Esophagus squamous epithelium (tissue), 5 donors: Measurements from ENCODE around the gene SURF1. TPM values are rescaled to one million over a fixed set of nuclear protein-coding genes. Genes with fewer than 3 reads are reported as not detected.

Experiments used
- DNase-seq: peaks from one replicate; lab custom pipeline; 2025; lab: John Stamatoyannopoulos, UW
- H3K27ac ChIP-seq, 4 donors: fragments of 200-600 bp; sonication (generic); one replicate each; pipeline ENCODE4 v1.5.1; 2016 to 2019; ENCODE audit warnings: mild to moderate bottlenecking in 1 of 4
- H3K27me3 ChIP-seq, 4 donors: fragments of 200-600 bp; sonication (generic); 1 replicate in 3 of 4; 2 replicates in 1 of 4; pipeline versions ENCODE4 v1.5.1 to v1.6.0; 2017 to 2021; ENCODE audit warnings: antibody characterized with exemption in 1 of 4
- H3K36me3 ChIP-seq, 3 donors: fragments of 200-600 bp; sonication (generic); one replicate each; pipeline ENCODE4 v1.5.1; 2016 to 2019
- H3K4me1 ChIP-seq, 3 donors: fragments of 200-600 bp; sonication (generic); one replicate each; pipeline ENCODE4 v1.5.1; 2017 to 2019
- H3K4me3 ChIP-seq, 4 donors: fragments of 200-600 bp; sonication (generic); 1 replicate in 3 of 4; 2 replicates in 1 of 4; pipeline ENCODE4 v1.5.1; 2016 to 2019; ENCODE audit warnings: mild to moderate bottlenecking in 2 of 4, moderate library complexity in 1 of 4
- H3K9me3 ChIP-seq, 3 donors: fragments of 200-600 bp; sonication (generic); one replicate each; pipeline ENCODE4 v1.5.1; 2016 to 2019
- POLR2A ChIP-seq, 4 donors: fragments of 450-650 bp; IDR thresholded peaks; one replicate each; pipeline ENCODE4 v1.6.1; 2017; ENCODE audit warnings: antibody characterized with exemption in 4 of 4, mild to moderate bottlenecking in 4 of 4, moderate library complexity in 3 of 4
- WGBS, 2 donors: methylation state at CpG; one replicate each; pipeline ENCODE4 v1.1.5; 2018; 5-methylcytosine and 5-hydroxymethylcytosine counted together
- intact Hi-C: fragments of 100-400 bp; cut with DNase I; formaldehyde crosslinking; loops from one replicate; pipeline ENCODE4 v1.15.0; 2022
- total RNA-seq, 4 donors: library from RNA; depleted of rRNA; stranded (reverse); fragments of >200 nt; gene quantifications; one replicate each; pipeline ENCODE4 v1.1.0, GENCODE V29; 2016
- TF ChIP-seq, protein P1 (sequence below), 6 experiments: fragments of 450-650 bp in 4 of 6; fragments of 200-600 bp in 2 of 6; sonication (generic) in 2 of 6; IDR thresholded peaks; one replicate each; pipeline ENCODE4 v1.5.1; 2016 to 2019; ENCODE audit warnings: antibody characterized with exemption in 6 of 6, mild to moderate bottlenecking in 4 of 6, moderate library complexity in 4 of 6
- donor health status: DM: yes; HTN: yes; CAD: no.

The SURF1 gene
- total RNA-seq, 4 donors from 2014 or later: 18.2 to 44.7 (median 32.0) TPM

DNA sequence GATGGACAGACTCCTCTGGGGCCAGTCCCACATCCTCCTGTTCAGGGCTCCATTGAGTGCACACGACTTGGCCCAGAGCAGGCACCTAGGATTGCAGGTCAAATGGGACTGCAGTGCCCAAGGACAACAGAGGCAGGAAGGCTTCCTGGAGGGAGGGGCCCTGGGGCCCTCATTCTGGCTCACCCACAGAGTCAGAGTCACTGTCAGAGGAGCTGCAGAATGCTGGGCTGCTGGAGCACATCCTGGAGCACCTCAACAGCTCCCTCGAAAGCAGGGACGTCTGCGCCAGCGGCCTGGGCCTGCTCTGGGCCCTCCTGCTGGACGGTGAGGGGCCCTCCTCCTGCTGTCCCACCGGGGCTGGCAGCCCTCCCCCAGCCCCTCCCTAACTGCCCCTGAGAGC, 46.4 kb upstream of the SURF1 start:
- no peak overlapping the region for H3K27ac ChIP-seq
- no peak for TF ChIP-seq POLR2A (IDR thresholded peaks at IDR 0.05)
- TF ChIP-seq, protein P1, sequence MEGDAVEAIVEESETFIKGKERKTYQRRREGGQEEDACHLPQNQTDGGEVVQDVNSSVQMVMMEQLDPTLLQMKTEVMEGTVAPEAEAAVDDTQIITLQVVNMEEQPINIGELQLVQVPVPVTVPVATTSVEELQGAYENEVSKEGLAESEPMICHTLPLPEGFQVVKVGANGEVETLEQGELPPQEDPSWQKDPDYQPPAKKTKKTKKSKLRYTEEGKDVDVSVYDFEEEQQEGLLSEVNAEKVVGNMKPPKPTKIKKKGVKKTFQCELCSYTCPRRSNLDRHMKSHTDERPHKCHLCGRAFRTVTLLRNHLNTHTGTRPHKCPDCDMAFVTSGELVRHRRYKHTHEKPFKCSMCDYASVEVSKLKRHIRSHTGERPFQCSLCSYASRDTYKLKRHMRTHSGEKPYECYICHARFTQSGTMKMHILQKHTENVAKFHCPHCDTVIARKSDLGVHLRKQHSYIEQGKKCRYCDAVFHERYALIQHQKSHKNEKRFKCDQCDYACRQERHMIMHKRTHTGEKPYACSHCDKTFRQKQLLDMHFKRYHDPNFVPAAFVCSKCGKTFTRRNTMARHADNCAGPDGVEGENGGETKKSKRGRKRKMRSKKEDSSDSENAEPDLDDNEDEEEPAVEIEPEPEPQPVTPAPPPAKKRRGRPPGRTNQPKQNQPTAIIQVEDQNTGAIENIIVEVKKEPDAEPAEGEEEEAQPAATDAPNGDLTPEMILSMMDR (IDR thresholded peaks at IDR 0.05): no peak
- peaks cover 13 to 60% (median 14%) of the 10 kb centered on the region in 3 donors for H3K36me3 ChIP-seq
- no peak for DNase-seq
- peaks cover 0 to 9% (median 0%) of the 10 kb centered on the region in 3 donors for H3K4me1 ChIP-seq
- no peak overlapping the region for H3K4me3 ChIP-seq
- H3K9me3 ChIP-seq: no peaks in the 10 kb centered on the region
- intact Hi-C loops: no loop called here
- 74 to 80% methylated on average over 1 to 3 of the region's 7 CpGs for WGBS, 2 donors
- H3K27me3 ChIP-seq: peaks cover 0 to 9% (median 0%) of the 10 kb centered on the region in 4 donors

DNA sequence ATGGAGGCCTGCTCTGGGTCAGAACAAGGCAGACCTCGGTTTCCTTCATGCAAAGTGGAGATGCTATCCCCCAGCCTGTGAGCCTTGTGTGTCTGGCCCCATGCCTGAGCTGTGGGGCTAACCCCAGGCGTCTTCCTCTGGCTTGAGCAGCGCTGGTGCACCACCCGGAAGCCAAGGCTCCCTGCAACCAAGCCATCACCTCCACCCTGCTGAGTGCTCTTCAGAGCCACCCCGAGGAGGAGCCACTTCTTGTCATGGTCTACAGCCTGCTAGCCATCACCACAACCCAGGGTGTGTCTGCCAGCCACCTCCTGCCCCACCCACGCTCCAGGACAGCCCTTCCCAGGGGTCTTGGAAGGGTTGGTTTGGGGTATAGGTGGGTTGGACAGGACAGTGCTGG, 45.3 kb upstream of the SURF1 start:
- H3K27ac ChIP-seq: no peak overlapping the region
- H3K9me3 ChIP-seq: no peaks in the 10 kb centered on the region
- no peak for TF ChIP-seq POLR2A (IDR thresholded peaks at IDR 0.05)
- TF ChIP-seq, protein P1 (IDR thresholded peaks at IDR 0.05): no peak
- WGBS, 2 donors: 71 to 100% methylated on average over 1 to 3 of the region's 6 CpGs
- H3K4me1 ChIP-seq: peaks cover 0 to 9% (median 0%) of the 10 kb centered on the region in 3 donors
- intact Hi-C loops: no loop called here
- no peak overlapping the region for H3K4me3 ChIP-seq
- H3K36me3 ChIP-seq: peaks cover 9 to 49% (median 11%) of the 10 kb centered on the region in 3 donors
- DNase-seq: no peak
- H3K27me3 ChIP-seq: peaks cover 0 to 20% (median 0%) of the 10 kb centered on the region in 4 donors

DNA sequence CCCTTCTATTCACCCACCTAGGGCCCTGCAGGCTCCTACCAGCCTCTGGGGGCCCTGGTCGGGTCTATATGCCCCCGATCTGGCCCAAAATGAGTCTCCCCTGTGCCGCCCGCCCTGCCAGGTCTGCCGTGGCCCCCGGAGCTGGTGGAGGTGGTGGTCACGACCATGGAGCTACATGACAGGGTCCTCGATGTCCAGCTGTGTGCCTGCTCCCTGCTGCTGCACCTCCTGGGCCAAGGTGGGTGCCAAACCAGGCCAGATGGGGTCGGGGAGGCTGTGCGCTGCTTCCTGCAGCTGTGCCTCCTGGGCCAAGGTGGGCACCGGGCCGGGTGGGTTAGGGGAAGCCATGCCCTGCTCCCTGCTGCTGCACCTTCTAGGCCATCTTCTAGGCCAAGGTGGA, 44.0 kb upstream of the SURF1 start:
- H3K4me1 ChIP-seq: peaks cover 0 to 9% (median 0%) of the 10 kb centered on the region in 3 donors
- intact Hi-C loops: no loop called here
- DNase-seq: no peak
- no peaks in the 10 kb centered on the region for H3K9me3 ChIP-seq
- peaks cover 0 to 27% (median 0%) of the 10 kb centered on the region in 4 donors for H3K27me3 ChIP-seq
- no peak for TF ChIP-seq POLR2A (IDR thresholded peaks at IDR 0.05)
- TF ChIP-seq, protein P1 (IDR thresholded peaks at IDR 0.05): no peak
- peaks cover 4 to 36% (median 6%) of the 10 kb centered on the region in 3 donors for H3K36me3 ChIP-seq
- H3K27ac ChIP-seq: no peak overlapping the region
- WGBS, 2 donors: 96% methylated on average over 4 of the region's 12 CpGs; no CpG with 5 or more reads in 1 of the 2 donors
- H3K4me3 ChIP-seq: no peak overlapping the region

DNA sequence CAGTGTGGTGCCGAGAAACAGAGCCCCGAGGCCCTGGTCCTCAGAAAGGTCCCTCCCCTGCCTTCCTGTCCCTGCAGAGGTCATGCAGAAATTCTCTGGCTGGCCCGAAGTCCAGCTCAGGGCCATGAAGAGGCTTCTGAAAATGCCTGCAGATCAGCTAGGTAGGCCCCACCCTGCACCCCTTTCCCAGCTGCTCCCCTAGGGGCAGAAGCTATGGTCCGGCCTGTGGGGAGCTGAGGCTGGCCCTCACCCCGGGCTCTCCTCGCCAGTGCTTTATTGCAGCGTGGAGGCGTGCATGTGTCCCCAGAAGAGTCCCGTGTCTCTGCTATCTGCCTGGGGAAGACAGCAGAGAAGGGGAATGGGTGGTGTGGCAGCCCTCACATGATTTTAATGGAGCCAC, 41.6 kb upstream of the SURF1 start:
- no peak overlapping the region for H3K4me3 ChIP-seq
- peaks cover 0 to 20% (median 0%) of the 10 kb centered on the region in 3 donors for H3K36me3 ChIP-seq
- H3K27ac ChIP-seq: no peak overlapping the region
- peaks cover 0 to 51% (median 0%) of the 10 kb centered on the region in 4 donors for H3K27me3 ChIP-seq
- intact Hi-C loops: no loop called here
- DNase-seq: no peak
- no peaks in the 10 kb centered on the region for H3K9me3 ChIP-seq
- H3K4me1 ChIP-seq: peaks cover 0 to 6% (median 0%) of the 10 kb centered on the region in 3 donors
- 49 to 57% methylated on average over 5 to 6 of the region's 9 CpGs for WGBS, 2 donors
- TF ChIP-seq POLR2A (IDR thresholded peaks at IDR 0.05): no peak

DNA sequence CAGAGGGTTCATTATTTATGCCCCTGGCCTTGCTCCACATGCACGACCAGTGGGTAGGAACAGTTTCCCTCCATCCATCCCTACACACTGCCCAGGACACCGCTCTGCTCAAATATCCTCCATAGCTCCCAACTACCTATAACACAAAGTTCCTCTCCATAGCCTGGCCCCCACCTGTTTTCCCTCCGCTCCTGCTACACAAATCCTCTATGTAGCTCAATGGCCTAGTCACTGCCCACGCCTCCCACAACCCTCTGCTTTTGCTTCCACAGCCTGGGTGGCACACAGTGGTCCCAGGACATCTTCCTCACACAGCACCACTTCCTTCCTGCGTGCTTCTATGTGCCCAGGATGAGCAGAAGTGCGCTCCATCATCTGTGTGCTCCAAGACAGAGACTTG, 41.1 kb upstream of the SURF1 start:
- no peak for DNase-seq
- no peak for TF ChIP-seq POLR2A (IDR thresholded peaks at IDR 0.05)
- TF ChIP-seq, protein P1 (IDR thresholded peaks at IDR 0.05): no peak
- 64 to 70% methylated on average over 4 of the region's 6 CpGs for WGBS, 2 donors
- no peak overlapping the region for H3K4me3 ChIP-seq
- H3K9me3 ChIP-seq: no peaks in the 10 kb centered on the region
- no peak overlapping the region for H3K27ac ChIP-seq
- H3K27me3 ChIP-seq: peaks cover 0 to 56% (median 0%) of the 10 kb centered on the region in 4 donors
- peaks cover 0 to 6% (median 0%) of the 10 kb centered on the region in 3 donors for H3K4me1 ChIP-seq
- intact Hi-C loops: no loop called here
- H3K36me3 ChIP-seq: peaks cover 0 to 15% (median 0%) of the 10 kb centered on the region in 3 donors
